Measurements from ENCODE around the gene NPHP4.

The NPHP4 gene

DNA sequence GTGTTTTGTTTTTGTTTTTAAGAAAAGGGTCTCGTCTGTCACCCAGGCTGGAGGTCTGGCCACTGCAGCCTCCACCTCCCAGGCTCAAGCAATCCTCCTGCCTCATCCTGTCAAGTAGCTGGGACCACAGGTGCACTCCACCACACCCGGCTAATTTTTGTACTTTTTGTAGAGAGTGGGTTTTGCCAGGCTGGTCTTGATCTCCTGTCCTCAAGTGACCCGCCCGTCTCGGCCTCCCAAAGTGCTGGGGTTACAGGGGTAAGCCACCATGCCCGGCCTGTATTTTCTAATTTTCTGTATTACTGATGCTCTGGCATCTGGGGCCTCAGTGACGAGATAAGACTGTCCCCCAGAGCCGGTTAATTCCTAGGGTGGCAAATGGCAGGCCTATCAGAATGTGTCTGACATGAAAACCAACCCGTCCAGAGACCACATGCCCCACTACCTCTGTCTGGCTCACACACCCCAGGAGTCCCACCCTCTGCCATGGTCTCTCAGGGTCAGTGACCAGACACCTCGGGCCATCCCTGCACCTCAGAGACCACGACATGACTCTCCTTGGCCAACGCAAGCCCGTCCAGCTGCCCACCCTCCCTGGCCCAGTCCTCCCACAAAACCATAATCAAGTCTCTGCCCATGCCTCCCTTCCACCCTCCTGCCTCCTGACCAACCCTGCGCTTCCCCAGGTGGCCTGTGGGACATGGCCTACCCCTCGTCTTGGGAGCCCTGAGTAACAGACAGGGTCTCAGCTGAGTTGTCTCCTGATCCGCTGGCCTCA is 12.5 kb downstream of the NPHP4 start:
- Histone ChIP-seq H3K4me3 (ENCODE audit: low read depth, low read length, poor library complexity, severe bottlenecking) (no peak overlapping the region), H3K4me2 (ENCODE audit: low read length) (no peak overlapping the region), H3K4me1 (ENCODE audit: insufficient read depth, low read length, severe bottlenecking) (no peaks in the 10 kb centered on the region), H3K36me3 (ENCODE audit: insufficient read depth, low read length) (peaks cover 6% of the 10 kb centered on the region; the same call in 1 of the 2 replicates), H2AFZ (ENCODE audit: low read length) (no peak overlapping the region), H3K9ac (ENCODE audit: low read length) (no peak overlapping the region), H3F3A (ENCODE audit: insufficient read depth, low read length) (no peaks in the 10 kb centered on the region), H3K79me2 (ENCODE audit: insufficient read depth, low read length) (no peaks in the 10 kb centered on the region), H4K20me1 (ENCODE audit: insufficient read depth, low read length) (no peaks in the 10 kb centered on the region), H3K9me2 (ENCODE audit: low read depth, low read length) (no peaks in the 10 kb centered on the region), H3K27ac (ENCODE audit: low read depth, low read length, poor library complexity, severe bottlenecking) (no peak overlapping the region), H3K9me3 (ENCODE audit: low read length) (no peaks in the 10 kb centered on the region), H3K27me3 (ENCODE audit: insufficient read depth, low read length) (no peaks in the 10 kb centered on the region)
- TF ChIP-seq, protein P1, sequence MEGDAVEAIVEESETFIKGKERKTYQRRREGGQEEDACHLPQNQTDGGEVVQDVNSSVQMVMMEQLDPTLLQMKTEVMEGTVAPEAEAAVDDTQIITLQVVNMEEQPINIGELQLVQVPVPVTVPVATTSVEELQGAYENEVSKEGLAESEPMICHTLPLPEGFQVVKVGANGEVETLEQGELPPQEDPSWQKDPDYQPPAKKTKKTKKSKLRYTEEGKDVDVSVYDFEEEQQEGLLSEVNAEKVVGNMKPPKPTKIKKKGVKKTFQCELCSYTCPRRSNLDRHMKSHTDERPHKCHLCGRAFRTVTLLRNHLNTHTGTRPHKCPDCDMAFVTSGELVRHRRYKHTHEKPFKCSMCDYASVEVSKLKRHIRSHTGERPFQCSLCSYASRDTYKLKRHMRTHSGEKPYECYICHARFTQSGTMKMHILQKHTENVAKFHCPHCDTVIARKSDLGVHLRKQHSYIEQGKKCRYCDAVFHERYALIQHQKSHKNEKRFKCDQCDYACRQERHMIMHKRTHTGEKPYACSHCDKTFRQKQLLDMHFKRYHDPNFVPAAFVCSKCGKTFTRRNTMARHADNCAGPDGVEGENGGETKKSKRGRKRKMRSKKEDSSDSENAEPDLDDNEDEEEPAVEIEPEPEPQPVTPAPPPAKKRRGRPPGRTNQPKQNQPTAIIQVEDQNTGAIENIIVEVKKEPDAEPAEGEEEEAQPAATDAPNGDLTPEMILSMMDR (IDR thresholded peaks at IDR 0.05; ENCODE audit: low read length): no peak
- TF ChIP-seq EZH2 (IDR thresholded peaks at IDR 0.05; ENCODE audit: borderline replicate concordance, low read length): no peak

DNA sequence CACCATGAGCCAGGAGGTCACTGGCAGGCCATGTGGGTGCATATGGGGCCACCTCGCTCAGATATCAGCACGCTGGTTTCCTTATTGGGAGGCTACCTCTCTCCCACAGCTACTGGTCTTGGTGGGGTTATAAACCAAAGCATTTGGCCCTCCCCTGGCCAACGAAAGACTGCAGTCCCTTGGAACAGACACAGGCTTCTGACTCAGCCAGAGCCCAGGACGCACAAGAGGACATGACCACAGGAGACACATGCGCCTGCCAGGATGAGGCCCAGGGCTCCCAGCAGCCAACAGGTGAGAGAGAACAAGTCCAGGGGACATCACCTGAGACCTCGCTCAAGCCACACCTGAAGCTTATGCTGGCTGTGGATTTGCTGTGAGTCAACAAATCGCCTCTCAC is 13.8 kb downstream of the NPHP4 start:
- Histone ChIP-seq H4K20me1 (ENCODE audit: insufficient read depth, low read length) (no peaks in the 10 kb centered on the region), H3K27ac (ENCODE audit: low read depth, low read length, poor library complexity, severe bottlenecking) (no peak overlapping the region), H3K79me2 (ENCODE audit: insufficient read depth, low read length) (no peaks in the 10 kb centered on the region), H3K4me1 (ENCODE audit: insufficient read depth, low read length, severe bottlenecking) (no peaks in the 10 kb centered on the region), H2AFZ (ENCODE audit: low read length) (no peak overlapping the region), H3K27me3 (ENCODE audit: insufficient read depth, low read length) (no peaks in the 10 kb centered on the region), H3F3A (ENCODE audit: insufficient read depth, low read length) (no peaks in the 10 kb centered on the region), H3K9me3 (ENCODE audit: low read length) (no peaks in the 10 kb centered on the region), H3K4me2 (ENCODE audit: low read length) (no peak overlapping the region), H3K9ac (ENCODE audit: low read length) (no peak overlapping the region), H3K9me2 (ENCODE audit: low read depth, low read length) (no peaks in the 10 kb centered on the region), H3K36me3 (ENCODE audit: insufficient read depth, low read length) (peaks cover under 1% of the 10 kb centered on the region; the same call in 1 of the 2 replicates), H3K4me3 (ENCODE audit: low read depth, low read length, poor library complexity, severe bottlenecking) (no peak overlapping the region)
- TF ChIP-seq, protein P1 (IDR thresholded peaks at IDR 0.05; ENCODE audit: low read length): no peak
- TF ChIP-seq EZH2 (IDR thresholded peaks at IDR 0.05; ENCODE audit: borderline replicate concordance, low read length): no peak

DNA sequence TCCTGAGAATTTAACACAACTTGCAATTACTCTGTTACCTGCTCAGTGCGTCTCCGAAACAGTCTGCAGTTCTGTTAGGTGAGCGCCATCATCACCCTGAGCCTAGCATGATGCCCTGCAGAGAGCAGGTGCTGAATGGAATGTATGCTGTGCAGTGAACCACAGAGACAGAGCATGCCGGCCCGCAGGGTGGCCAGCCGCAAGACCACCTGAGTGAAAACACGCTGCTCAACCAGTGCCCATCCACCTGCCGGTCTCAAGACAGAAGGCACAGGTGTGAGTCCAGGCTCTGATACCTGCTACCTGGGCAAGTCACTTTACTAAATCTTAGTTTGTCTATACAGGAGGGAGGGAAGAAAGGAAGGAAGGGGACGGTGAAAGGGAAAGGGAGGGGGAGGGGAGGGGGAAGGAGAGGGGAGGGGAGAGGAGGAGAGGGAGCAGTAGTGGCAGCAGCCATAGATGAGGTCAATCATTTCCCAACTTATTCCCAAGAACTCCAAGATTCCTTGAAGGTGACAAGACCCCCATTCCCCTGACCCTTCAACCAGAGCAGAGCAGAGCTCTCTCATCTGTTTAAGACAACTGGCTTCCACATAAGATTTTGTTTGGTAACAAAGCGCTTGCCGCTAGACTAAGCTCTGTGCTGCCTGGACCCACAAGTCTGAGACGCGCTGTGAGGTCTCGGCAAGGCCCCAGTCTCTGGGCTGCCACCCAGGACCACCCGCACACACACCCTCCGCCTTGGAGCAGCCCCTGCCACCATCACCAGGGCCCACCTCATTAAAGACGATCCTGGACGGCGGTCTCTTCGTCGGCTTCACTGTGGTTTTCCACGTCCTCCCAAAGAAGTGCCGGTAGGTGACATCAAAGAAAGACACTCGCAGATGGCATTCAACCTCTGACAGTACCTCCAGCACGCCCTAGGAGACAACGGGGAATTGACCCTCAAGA is 14.5 kb downstream of the NPHP4 start:
- no peak overlapping the region for H3K9ac ChIP-seq (ENCODE audit: low read length)

More for the DNA sequence above, 14.5 kb downstream of the NPHP4 start:
- Histone ChIP-seq H3K9me3 (ENCODE audit: low read length) (no peaks in the 10 kb centered on the region), H3K27me3 (ENCODE audit: insufficient read depth, low read length) (no peaks in the 10 kb centered on the region), H3K4me3 (ENCODE audit: low read depth, low read length, poor library complexity, severe bottlenecking) (no peak overlapping the region), H3K36me3 (ENCODE audit: insufficient read depth, low read length) (no peaks in the 10 kb centered on the region), H2AFZ (ENCODE audit: low read length) (no peak overlapping the region), H3K27ac (ENCODE audit: low read depth, low read length, poor library complexity, severe bottlenecking) (no peak overlapping the region), H4K20me1 (ENCODE audit: insufficient read depth, low read length) (no peaks in the 10 kb centered on the region), H3K4me2 (ENCODE audit: low read length) (no peak overlapping the region), H3K4me1 (ENCODE audit: insufficient read depth, low read length, severe bottlenecking) (no peaks in the 10 kb centered on the region), H3K79me2 (ENCODE audit: insufficient read depth, low read length) (no peaks in the 10 kb centered on the region), H3F3A (ENCODE audit: insufficient read depth, low read length) (no peaks in the 10 kb centered on the region), H3K9me2 (ENCODE audit: low read depth, low read length) (no peaks in the 10 kb centered on the region)
- no peak for TF ChIP-seq EZH2 (IDR thresholded peaks at IDR 0.05; ENCODE audit: borderline replicate concordance, low read length)
- TF ChIP-seq, protein P1 (IDR thresholded peaks at IDR 0.05; ENCODE audit: low read length): no peak

All from OCI-LY1 (cell line).